Hindlimb muscle (tissue), 1 donor: ENCODE data around the gene BCL10. TPM values are rescaled to one million over a fixed set of nuclear protein-coding genes. Genes with fewer than 3 reads are reported as not detected.
A peak's percentile ranks its signal among the peaks of the same experiment; 100 is the strongest.
"Not testable (repeated sequence)": the region's sequence is repeated elsewhere in the genome, so short reads cannot be mapped to it uniquely, and the experiment has no call there.

Experiments used
- DNase-seq: peaks from one replicate; pipeline ENCODE4 v3.0.0-alpha.2; 2013
- polyA plus RNA-seq: library from polyadenylated mRNA; unstranded; fragments of 120-200 nt; gene quantifications from one replicate; pipeline ENCODE4 v1.2.1, GENCODE V29; 2013; ENCODE audit not compliant: insufficient read length

BCL10 gene
- polyA plus RNA-seq, 1 donor, result 9.5 TPM

- no peak for DNase-seq
Measured at GRCh38 chr1:85264150-85264549, 12.3 kb downstream of the BCL10 start.

- no peak for DNase-seq
Measured at GRCh38 chr1:85262985-85263384, 13.4 kb downstream of the BCL10 start.

GRCh38 chr1:85259912-85260274 lies 16.5 kb downstream of the BCL10 start:
- DNase-seq, result peak; percentile 93

- peak; percentile 97 for DNase-seq
Measured at GRCh38 chr1:85259118-85259911, 17.1 kb downstream of the BCL10 start, which contains the start of gene C1orf52. TSS of gene C1orf52 (minus strand) at chr1:85259662. CDS start at chr1:85259633, 29 bp downstream.

GRCh38 chr1:85258536-85259117 lies 17.8 kb downstream of the BCL10 start:
- no peak for DNase-seq

- DNase-seq, result not testable (repeated sequence)
Measured at GRCh38 chr1:85249042-85249441, 27.4 kb downstream of the BCL10 start.

- no peak for DNase-seq
Measured at GRCh38 chr1:85245891-85246290, 30.5 kb downstream of the BCL10 start.

GRCh38 chr1:85245456-85245855 lies 31.0 kb downstream of the BCL10 start:
- no peak for DNase-seq

GRCh38 chr1:85244271-85245061 lies 32.0 kb downstream of the BCL10 start:
- peak; percentile 58 for DNase-seq

- DNase-seq, result no peak
Measured at GRCh38 chr1:85243372-85243771, 33.1 kb downstream of the BCL10 start.

GRCh38 chr1:85240643-85241042 lies 35.8 kb downstream of the BCL10 start:
- DNase-seq, result no peak

- no peak for DNase-seq
Measured at GRCh38 chr1:85240174-85240601, 36.2 kb downstream of the BCL10 start.

- DNase-seq, result no peak
Measured at GRCh38 chr1:85237613-85238012, 38.8 kb downstream of the BCL10 start.

- DNase-seq, result no peak
Measured at GRCh38 chr1:85230305-85230977, 46.0 kb downstream of the BCL10 start.

GRCh38 chr1:85229574-85230097 lies 46.8 kb downstream of the BCL10 start:
- no peak for DNase-seq

- no peak for DNase-seq
Measured at GRCh38 chr1:85228972-85229371, 47.5 kb downstream of the BCL10 start.

GRCh38 chr1:85225624-85226380 lies 50.6 kb downstream of the BCL10 start:
- no peak for DNase-seq

- no peak for DNase-seq
Measured at GRCh38 chr1:85224734-85225623, 51.5 kb downstream of the BCL10 start.

- no peak for DNase-seq
Measured at GRCh38 chr1:85224295-85224694, 52.1 kb downstream of the BCL10 start.

- no peak for DNase-seq
Measured at GRCh38 chr1:85223334-85223733, 53.1 kb downstream of the BCL10 start.

- DNase-seq, result no peak
Measured at GRCh38 chr1:85220756-85221201, 55.7 kb downstream of the BCL10 start.
